Thyroid gland (tissue), 4 donors: ENCODE results near the gene ANGPTL8.

ENCODE experiments used
- CTCF ChIP-seq, 6 experiments: fragments of 200-600 bp in 3 of 6; fragments of 450-650 bp in 3 of 6; sonication (generic) in 3 of 6; IDR thresholded peaks; one replicate each; pipeline ENCODE4 v1.5.1; 2016 to 2019; ENCODE audit warnings: antibody characterized with exemption in 6 of 6, mild to moderate bottlenecking in 2 of 6, inconsistent platforms in 1 of 6, moderate library complexity in 1 of 6
- POLR2A ChIP-seq, 2 donors: fragments of 450-650 bp; IDR thresholded peaks; one replicate each; pipeline ENCODE4 v1.6.1; 2017; ENCODE audit warnings: antibody characterized with exemption in 2 of 2, mild to moderate bottlenecking in 2 of 2, moderate library complexity in 1 of 2

DNA sequence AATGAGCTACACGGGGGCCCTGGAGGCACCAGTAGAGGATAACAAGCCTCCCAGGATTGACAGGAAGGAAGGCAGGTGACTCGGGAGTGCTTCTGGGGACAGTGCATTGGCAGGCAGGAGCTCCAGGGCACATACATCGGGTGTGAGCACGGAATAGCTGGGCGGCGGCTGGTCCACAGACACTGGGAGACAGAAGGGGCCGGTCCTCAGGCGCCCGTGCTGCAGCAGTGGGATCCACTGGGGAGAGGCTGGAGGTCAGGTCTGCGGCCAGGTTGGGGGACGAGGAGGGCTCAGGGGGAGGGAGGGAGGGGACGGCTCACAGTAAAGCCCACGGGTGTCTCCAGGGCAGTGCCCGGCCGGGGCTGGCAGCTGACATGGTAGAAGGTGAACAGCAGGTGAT, 2.1 kb upstream of the ANGPTL8 start:
- TF ChIP-seq CTCF (IDR thresholded peaks at IDR 0.05) (no peak), POLR2A (IDR thresholded peaks at IDR 0.05) (no peak)
